CD4-positive, alpha-beta T cell treated with Interleukin-4 for 1 hour (primary cell): ENCODE data around the gene RIC1.
"Not testable (repeated sequence)": the region's sequence is repeated elsewhere in the genome, so short reads cannot be mapped to it uniquely, and the experiment has no call there.

Experiments
- DNase-seq, 2 donors: peaks; one replicate each; pipeline ENCODE4 v3.0.0-alpha.2; 2020 to 2022

RIC1 gene

GRCh38 chr9:5736563-5737346 lies 107.8 kb downstream of the RIC1 start:
- DNase-seq, result no peak

GRCh38 chr9:5743109-5743508 lies 114.2 kb downstream of the RIC1 start:
- no peak for DNase-seq

GRCh38 chr9:5748438-5748837 lies 119.5 kb downstream of the RIC1 start:
- DNase-seq, result no peak

GRCh38 chr9:5749306-5749705 lies 120.4 kb downstream of the RIC1 start:
- DNase-seq, result no peak

- DNase-seq, result no peak
These were observed 121.7 kb downstream of the RIC1 start for GRCh38 chr9:5750569-5750968.

- DNase-seq, result no peak
These were observed 127.7 kb downstream of the RIC1 start for GRCh38 chr9:5756633-5757032.

GRCh38 chr9:5760338-5760737 lies 131.4 kb downstream of the RIC1 start:
- no peak for DNase-seq

GRCh38 chr9:5762421-5762820 lies 133.5 kb downstream of the RIC1 start:
- no peak for DNase-seq

GRCh38 chr9:5764130-5764868 lies 135.4 kb downstream of the RIC1 start:
- no peak for DNase-seq

GRCh38 chr9:5767968-5768932 lies 139.3 kb downstream of the RIC1 start:
- no peak for DNase-seq

GRCh38 chr9:5773324-5773999 lies 144.6 kb downstream of the RIC1 start:
- DNase-seq, result no peak

- DNase-seq, result no peak
These were observed 149.9 kb downstream of the RIC1 start for GRCh38 chr9:5778805-5779204.

GRCh38 chr9:5779705-5780218 lies 150.9 kb downstream of the RIC1 start:
- not testable (repeated sequence) for DNase-seq

- not testable (repeated sequence) for DNase-seq
These were observed 154.5 kb downstream of the RIC1 start for GRCh38 chr9:5783420-5783819.

GRCh38 chr9:5783982-5784381 lies 155.1 kb downstream of the RIC1 start:
- no peak for DNase-seq

- DNase-seq, result no peak
These were observed 155.8 kb downstream of the RIC1 start for GRCh38 chr9:5784526-5785315.

- DNase-seq, result no peak
These were observed 157.6 kb downstream of the RIC1 start for GRCh38 chr9:5786370-5787127.

GRCh38 chr9:5787220-5787619 lies 158.3 kb downstream of the RIC1 start:
- DNase-seq, result no peak

- DNase-seq, result no peak
These were observed 158.9 kb downstream of the RIC1 start for GRCh38 chr9:5787759-5788302.

GRCh38 chr9:5789489-5789888 lies 160.6 kb downstream of the RIC1 start:
- no peak for DNase-seq
